GM23338 (cell line): Measurements from ENCODE around the gene PGM3. TPM values are rescaled to one million over a fixed set of nuclear protein-coding genes. Genes with fewer than 3 reads are reported as not detected.
A peak's percentile ranks its signal among the peaks of the same experiment; 100 is the strongest.

ENCODE experiments used
- ATAC-seq: fragments of 200-7000 bp; cut with Tn5 transposase; 3 replicates; pipeline ENCODE4 v1.9.1; 2020
- DNase-seq: peaks from one replicate; pipeline ENCODE4 v3.0.0-alpha.2; 2015; ENCODE audit warnings: low spot score
- H2AFZ ChIP-seq: fragments of 200-600 bp; sonication (generic); 2 replicates; pipeline ENCODE4 v1.8.0; 2016; ENCODE audit warnings: antibody characterized with exemption, mild to moderate bottlenecking, moderate library complexity
- H3F3A ChIP-seq: fragments of 200-600 bp; sonication (generic); replicated peaks from 2 replicates; pipeline ENCODE4 v1.8.0; 2017; ENCODE audit warnings: antibody characterized with exemption, mixed run types, low read depth
- H3K27ac ChIP-seq: fragments of 200-600 bp; sonication (generic); 2 replicates; pipeline ENCODE4 v1.6.1; 2016; ENCODE audit warnings: low read depth
- H3K27me3 ChIP-seq: fragments of 200-600 bp; sonication (generic); 2 replicates; pipeline ENCODE4 v1.8.0; 2016; ENCODE audit warnings: mild to moderate bottlenecking, mixed run types, moderate library complexity; ENCODE audit not compliant: insufficient read depth
- H3K36me3 ChIP-seq: fragments of 200-600 bp; sonication (generic); 2 replicates; pipeline ENCODE4 v1.8.0; 2016; ENCODE audit warnings: mild to moderate bottlenecking; ENCODE audit not compliant: insufficient read depth
- H3K4me1 ChIP-seq: fragments of 200-600 bp; sonication (generic); 2 replicates; pipeline ENCODE4 v1.8.0; 2016; ENCODE audit warnings: mild to moderate bottlenecking, moderate library complexity; ENCODE audit not compliant: insufficient read depth
- H3K4me2 ChIP-seq: fragments of 200-600 bp; sonication (generic); 2 replicates; pipeline ENCODE4 v1.7.1; 2017; ENCODE audit warnings: mixed run types
- H3K4me3 ChIP-seq: fragments of 200-600 bp; sonication (generic); 2 replicates; pipeline ENCODE4 v1.6.1; 2016; ENCODE audit warnings: mixed run types
- H3K79me2 ChIP-seq: fragments of 200-600 bp; sonication (generic); replicated peaks from 2 replicates; pipeline ENCODE4 v1.8.0; 2017; ENCODE audit warnings: mild to moderate bottlenecking; ENCODE audit not compliant: insufficient read depth
- H3K9me2 ChIP-seq: fragments of 200-600 bp; sonication (generic); 2 replicates; pipeline ENCODE4 v1.8.0; 2017; ENCODE audit not compliant: insufficient read depth
- H4K20me1 ChIP-seq: fragments of 200-600 bp; sonication (generic); replicated peaks from 2 replicates; pipeline ENCODE4 v1.8.0; 2017; ENCODE audit warnings: mild to moderate bottlenecking; ENCODE audit not compliant: insufficient read depth
- H3K27ac Mint-ChIP-seq: 2 replicates; pipeline ENCODE4 v1.8.0; 2020; ENCODE audit warnings: inconsistent platforms, mild to moderate bottlenecking, moderate library complexity, mixed read lengths
- H3K27me3 Mint-ChIP-seq: 3 replicates; pipeline ENCODE4 v1.8.0; 2022; ENCODE audit warnings: low read depth, mild to moderate bottlenecking, moderate library complexity, mixed read lengths, inconsistent platforms; ENCODE audit not compliant: insufficient read depth, poor library complexity
- H3K36me3 Mint-ChIP-seq: 3 replicates; pipeline ENCODE4 v1.8.0; 2021; ENCODE audit warnings: low read depth, mild to moderate bottlenecking, inconsistent platforms, moderate library complexity, mixed read lengths
- H3K4me1 Mint-ChIP-seq: 3 replicates; pipeline ENCODE4 v1.8.0; 2020; ENCODE audit warnings: mild to moderate bottlenecking, inconsistent platforms, mixed read lengths
- H3K4me3 Mint-ChIP-seq: 3 replicates; pipeline ENCODE4 v1.8.0; 2021; ENCODE audit warnings: moderate library complexity, mild to moderate bottlenecking, inconsistent platforms, mixed read lengths
- H3K9me3 Mint-ChIP-seq: 3 replicates; pipeline ENCODE4 v1.8.0; 2020; ENCODE audit warnings: moderate library complexity, mild to moderate bottlenecking, inconsistent platforms, mixed read lengths
- CREB1 ChIP-seq: fragments of 250-450 bp; sonication (Bioruptor Pico); IDR thresholded peaks from 2 replicates; pipeline ENCODE4 v1.5.0; 2020; ENCODE audit warnings: low read depth, mild to moderate bottlenecking, moderate library complexity
- ETS1 ChIP-seq: IDR thresholded peaks from 2 replicates; pipeline ENCODE4 v1.6.1; 2016; ENCODE audit warnings: antibody characterized with exemption
- EZH2 ChIP-seq: fragments of 200-600 bp; sonication (generic); IDR thresholded peaks from one replicate; pipeline ENCODE4 v1.8.0; 2017; ENCODE audit warnings: antibody characterized with exemption, mild to moderate bottlenecking, low read depth; ENCODE audit not compliant: unreplicated experiment
- EZH2phosphoT487 ChIP-seq: fragments of 200-600 bp; sonication (generic); IDR thresholded peaks from one replicate; pipeline ENCODE4 v1.8.1; 2018; ENCODE audit warnings: antibody characterized with exemption; ENCODE audit not compliant: unreplicated experiment
- JUNB ChIP-seq: IDR thresholded peaks from one replicate; pipeline ENCODE4 v1.6.1; 2016; ENCODE audit warnings: antibody characterized with exemption; ENCODE audit not compliant: unreplicated experiment
- NANOG ChIP-seq: IDR thresholded peaks from 2 replicates; pipeline ENCODE4 v1.6.1; 2016; ENCODE audit warnings: antibody characterized with exemption, borderline replicate concordance
- POLR2AphosphoS5 ChIP-seq: IDR thresholded peaks from 2 replicates; pipeline ENCODE4 v1.6.1; 2016; ENCODE audit warnings: antibody characterized with exemption, low read depth
- REST ChIP-seq: IDR thresholded peaks from one replicate; pipeline ENCODE4 v1.6.1; 2018; ENCODE audit warnings: antibody characterized with exemption; ENCODE audit not compliant: unreplicated experiment
- STAT1 ChIP-seq: IDR thresholded peaks from one replicate; pipeline ENCODE4 v1.6.1; 2016; ENCODE audit warnings: antibody characterized with exemption; ENCODE audit not compliant: unreplicated experiment
- ZNF114 ChIP-seq: fragments of 250-450 bp; sonication (Bioruptor Pico); IDR thresholded peaks from 2 replicates; pipeline ENCODE4 v1.5.0; 2020; ENCODE audit warnings: mild to moderate bottlenecking, moderate library complexity
- ZNF331 ChIP-seq: fragments of 250-450 bp; sonication (Bioruptor Pico); IDR thresholded peaks from 2 replicates; pipeline ENCODE4 v1.5.0; 2020; ENCODE audit warnings: low read depth, mild to moderate bottlenecking, moderate library complexity
- polyA plus RNA-seq: library from polyadenylated mRNA; unstranded; fragments of >200 nt; fragmentation: Nextera tagmentation; extraction: Ambion mirVana; gene quantifications from 2 replicates; pipeline ENCODE4 v1.2.1, GENCODE V29; 2016
- total RNA-seq: library from RNA; depleted of rRNA; stranded (reverse); fragments of >200 nt; shearing (Covaris generic); gene quantifications from 2 replicates; pipeline ENCODE4 v1.2.3, GENCODE V29; 2014
- TF ChIP-seq, protein P1 (sequence below): fragments of 250-450 bp; sonication (Bioruptor Pico); IDR thresholded peaks from 2 replicates; pipeline ENCODE4 v1.5.0; 2020; ENCODE audit warnings: mild to moderate bottlenecking, moderate library complexity
- TF ChIP-seq, protein P2 (sequence below), 2 experiments: fragments of 200-600 bp in 1 of 2; sonication (generic) in 1 of 2; conservative IDR thresholded peaks; 2 replicates each; pipeline versions ENCODE4 v1.5.1 to v1.6.1; 2016 to 2017; ENCODE audit warnings: antibody characterized with exemption in 2 of 2, low read depth in 2 of 2, mild to moderate bottlenecking in 2 of 2, moderate library complexity in 1 of 2

Gene PGM3
- total and polyA plus RNA-seq, 2 experiments from 2014 or later: 23.8 to 35.3 TPM

GRCh38 chr6:83169511-83169910 is 23.6 kb downstream of the PGM3 start:
- no peak overlapping the region for H3K4me3 ChIP-seq
- H3K4me2 ChIP-seq: no peak overlapping the region
- no peak for ATAC-seq
- H3K36me3 ChIP-seq: peaks cover 66% of the 10 kb centered on the region
- no peaks in the 10 kb centered on the region for H3K27me3 ChIP-seq
- H3K36me3 Mint-ChIP-seq: peaks cover 69% of the 10 kb centered on the region
- H3K4me1 Mint-ChIP-seq: no peaks in the 10 kb centered on the region
- no peak overlapping the region for H3K4me3 Mint-ChIP-seq
- no peak for TF ChIP-seq POLR2AphosphoS5
- no peak for TF ChIP-seq ETS1
- TF ChIP-seq EZH2phosphoT487: no peak
- TF ChIP-seq, protein P1, sequence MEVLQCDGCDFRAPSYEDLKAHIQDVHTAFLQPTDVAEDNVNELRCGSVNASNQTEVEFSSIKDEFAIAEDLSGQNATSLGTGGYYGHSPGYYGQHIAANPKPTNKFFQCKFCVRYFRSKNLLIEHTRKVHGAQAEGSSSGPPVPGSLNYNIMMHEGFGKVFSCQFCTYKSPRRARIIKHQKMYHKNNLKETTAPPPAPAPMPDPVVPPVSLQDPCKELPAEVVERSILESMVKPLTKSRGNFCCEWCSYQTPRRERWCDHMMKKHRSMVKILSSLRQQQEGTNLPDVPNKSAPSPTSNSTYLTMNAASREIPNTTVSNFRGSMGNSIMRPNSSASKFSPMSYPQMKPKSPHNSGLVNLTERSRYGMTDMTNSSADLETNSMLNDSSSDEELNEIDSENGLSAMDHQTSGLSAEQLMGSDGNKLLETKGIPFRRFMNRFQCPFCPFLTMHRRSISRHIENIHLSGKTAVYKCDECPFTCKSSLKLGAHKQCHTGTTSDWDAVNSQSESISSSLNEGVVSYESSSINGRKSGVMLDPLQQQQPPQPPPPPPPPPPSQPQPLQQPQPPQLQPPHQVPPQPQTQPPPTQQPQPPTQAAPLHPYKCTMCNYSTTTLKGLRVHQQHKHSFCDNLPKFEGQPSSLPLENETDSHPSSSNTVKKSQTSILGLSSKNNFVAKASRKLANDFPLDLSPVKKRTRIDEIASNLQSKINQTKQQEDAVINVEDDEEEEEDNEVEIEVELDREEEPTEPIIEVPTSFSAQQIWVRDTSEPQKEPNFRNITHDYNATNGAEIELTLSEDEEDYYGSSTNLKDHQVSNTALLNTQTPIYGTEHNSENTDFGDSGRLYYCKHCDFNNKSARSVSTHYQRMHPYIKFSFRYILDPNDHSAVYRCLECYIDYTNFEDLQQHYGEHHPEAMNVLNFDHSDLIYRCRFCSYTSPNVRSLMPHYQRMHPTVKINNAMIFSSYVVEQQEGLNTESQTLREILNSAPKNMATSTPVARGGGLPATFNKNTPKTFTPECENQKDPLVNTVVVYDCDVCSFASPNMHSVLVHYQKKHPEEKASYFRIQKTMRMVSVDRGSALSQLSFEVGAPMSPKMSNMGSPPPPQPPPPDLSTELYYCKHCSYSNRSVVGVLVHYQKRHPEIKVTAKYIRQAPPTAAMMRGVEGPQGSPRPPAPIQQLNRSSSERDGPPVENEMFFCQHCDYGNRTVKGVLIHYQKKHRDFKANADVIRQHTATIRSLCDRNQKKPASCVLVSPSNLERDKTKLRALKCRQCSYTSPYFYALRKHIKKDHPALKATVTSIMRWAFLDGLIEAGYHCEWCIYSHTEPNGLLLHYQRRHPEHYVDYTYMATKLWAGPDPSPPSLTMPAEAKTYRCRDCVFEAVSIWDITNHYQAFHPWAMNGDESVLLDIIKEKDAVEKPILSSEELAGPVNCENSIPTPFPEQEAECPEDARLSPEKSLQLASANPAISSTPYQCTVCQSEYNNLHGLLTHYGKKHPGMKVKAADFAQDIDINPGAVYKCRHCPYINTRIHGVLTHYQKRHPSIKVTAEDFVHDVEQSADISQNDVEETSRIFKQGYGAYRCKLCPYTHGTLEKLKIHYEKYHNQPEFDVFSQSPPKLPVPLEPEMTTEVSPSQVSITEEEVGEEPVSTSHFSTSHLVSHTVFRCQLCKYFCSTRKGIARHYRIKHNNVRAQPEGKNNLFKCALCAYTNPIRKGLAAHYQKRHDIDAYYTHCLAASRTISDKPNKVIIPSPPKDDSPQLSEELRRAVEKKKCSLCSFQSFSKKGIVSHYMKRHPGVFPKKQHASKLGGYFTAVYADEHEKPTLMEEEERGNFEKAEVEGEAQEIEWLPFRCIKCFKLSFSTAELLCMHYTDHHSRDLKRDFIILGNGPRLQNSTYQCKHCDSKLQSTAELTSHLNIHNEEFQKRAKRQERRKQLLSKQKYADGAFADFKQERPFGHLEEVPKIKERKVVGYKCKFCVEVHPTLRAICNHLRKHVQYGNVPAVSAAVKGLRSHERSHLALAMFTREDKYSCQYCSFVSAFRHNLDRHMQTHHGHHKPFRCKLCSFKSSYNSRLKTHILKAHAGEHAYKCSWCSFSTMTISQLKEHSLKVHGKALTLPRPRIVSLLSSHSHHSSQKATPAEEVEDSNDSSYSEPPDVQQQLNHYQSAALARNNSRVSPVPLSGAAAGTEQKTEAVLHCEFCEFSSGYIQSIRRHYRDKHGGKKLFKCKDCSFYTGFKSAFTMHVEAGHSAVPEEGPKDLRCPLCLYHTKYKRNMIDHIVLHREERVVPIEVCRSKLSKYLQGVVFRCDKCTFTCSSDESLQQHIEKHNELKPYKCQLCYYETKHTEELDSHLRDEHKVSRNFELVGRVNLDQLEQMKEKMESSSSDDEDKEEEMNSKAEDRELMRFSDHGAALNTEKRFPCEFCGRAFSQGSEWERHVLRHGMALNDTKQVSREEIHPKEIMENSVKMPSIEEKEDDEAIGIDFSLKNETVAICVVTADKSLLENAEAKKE: no peak
- no peak for TF ChIP-seq NANOG
- no peak for TF ChIP-seq ZNF114 (CRISPR knock-in tag)
- TF ChIP-seq CREB1: no peak
- no peak for TF ChIP-seq STAT1
- no peak for TF ChIP-seq REST
- TF ChIP-seq, protein P2, sequence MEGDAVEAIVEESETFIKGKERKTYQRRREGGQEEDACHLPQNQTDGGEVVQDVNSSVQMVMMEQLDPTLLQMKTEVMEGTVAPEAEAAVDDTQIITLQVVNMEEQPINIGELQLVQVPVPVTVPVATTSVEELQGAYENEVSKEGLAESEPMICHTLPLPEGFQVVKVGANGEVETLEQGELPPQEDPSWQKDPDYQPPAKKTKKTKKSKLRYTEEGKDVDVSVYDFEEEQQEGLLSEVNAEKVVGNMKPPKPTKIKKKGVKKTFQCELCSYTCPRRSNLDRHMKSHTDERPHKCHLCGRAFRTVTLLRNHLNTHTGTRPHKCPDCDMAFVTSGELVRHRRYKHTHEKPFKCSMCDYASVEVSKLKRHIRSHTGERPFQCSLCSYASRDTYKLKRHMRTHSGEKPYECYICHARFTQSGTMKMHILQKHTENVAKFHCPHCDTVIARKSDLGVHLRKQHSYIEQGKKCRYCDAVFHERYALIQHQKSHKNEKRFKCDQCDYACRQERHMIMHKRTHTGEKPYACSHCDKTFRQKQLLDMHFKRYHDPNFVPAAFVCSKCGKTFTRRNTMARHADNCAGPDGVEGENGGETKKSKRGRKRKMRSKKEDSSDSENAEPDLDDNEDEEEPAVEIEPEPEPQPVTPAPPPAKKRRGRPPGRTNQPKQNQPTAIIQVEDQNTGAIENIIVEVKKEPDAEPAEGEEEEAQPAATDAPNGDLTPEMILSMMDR (conservative IDR thresholded peaks at IDR 0.05; ENCODE audit: low read depth in 2 of 2): no peak
- TF ChIP-seq EZH2: no peak
- no peak for TF ChIP-seq JUNB
- no peak for TF ChIP-seq ZNF331 (CRISPR knock-in tag)
- H3K79me2 ChIP-seq: no peaks in the 10 kb centered on the region
- H3K27me3 Mint-ChIP-seq: no peaks in the 10 kb centered on the region
- H4K20me1 ChIP-seq: no peaks in the 10 kb centered on the region
- H3K27ac ChIP-seq: 0 out of 2 replicates have a peak overlapping the region, but pooled peaks have one; percentile 22
- H3K4me1 ChIP-seq: no peaks in the 10 kb centered on the region
- H3F3A ChIP-seq: no peaks in the 10 kb centered on the region
- no peak for DNase-seq
- no peaks in the 10 kb centered on the region for H3K9me2 ChIP-seq
- H3K9me3 Mint-ChIP-seq: no peaks in the 10 kb centered on the region
- no peak overlapping the region for H2AFZ ChIP-seq
- H3K27ac Mint-ChIP-seq: no peak overlapping the region
